ENCODE measurements around the gene GLB1L2.
"Not testable (repeated sequence)": the region's sequence is repeated elsewhere in the genome, so short reads cannot be mapped to it uniquely, and the experiment has no call there.

GLB1L2 gene

GRCh38 chr11:134331354-134332188, at the start of gene GLB1L2:
Gene GLB1L2, plus strand, starts transcription at chr11:134331988. Its CDS starts 74 bp downstream, at chr11:134332062.
- DNase-seq (ENCODE audit: low read depth in 2 of 2), result peak; percentile 51 to 75

GRCh38 chr11:134282121-134283045, 49.4 kb upstream of the GLB1L2 start:
- no peak for DNase-seq (ENCODE audit: low read depth in 2 of 2)

DNA sequence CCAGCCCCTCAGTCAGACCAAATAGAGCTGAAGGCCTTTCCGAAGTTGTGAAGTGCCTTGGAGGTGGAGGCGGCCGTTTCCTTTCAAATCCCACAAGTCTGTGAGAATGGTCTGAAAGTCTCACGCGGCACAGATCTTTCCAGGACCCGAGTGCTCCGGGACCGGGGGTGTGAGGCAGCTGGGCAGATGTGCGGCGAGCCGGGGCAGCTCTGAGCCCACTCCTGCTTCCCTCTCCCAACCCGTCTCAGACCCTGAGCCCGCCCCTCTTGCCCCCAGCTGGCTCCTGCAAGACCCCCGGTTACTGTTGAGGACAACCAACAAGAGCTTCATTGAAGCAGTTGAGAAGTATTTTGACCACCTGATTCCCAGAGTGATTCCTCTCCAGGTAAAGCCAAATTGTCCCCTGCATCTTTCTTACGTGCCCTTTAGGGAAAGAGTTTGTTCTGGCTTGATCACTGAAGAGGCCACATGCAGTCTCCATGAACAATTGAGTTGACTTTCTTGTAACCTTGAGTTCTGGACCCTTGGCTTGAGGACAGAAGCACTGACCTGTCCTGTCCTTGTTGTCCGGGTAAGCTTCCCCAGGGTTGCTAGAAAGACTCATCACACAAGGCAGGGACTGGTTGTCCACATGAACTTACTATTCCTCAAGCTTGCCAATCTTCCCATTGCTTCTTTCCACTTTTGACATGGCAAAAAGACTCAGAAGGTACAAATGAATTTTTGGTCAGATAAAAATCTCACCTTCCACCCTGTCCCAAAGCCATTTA, 48.1 kb upstream of the GLB1L2 start:
- no peak for DNase-seq (ENCODE audit: low read depth in 2 of 2)

DNA sequence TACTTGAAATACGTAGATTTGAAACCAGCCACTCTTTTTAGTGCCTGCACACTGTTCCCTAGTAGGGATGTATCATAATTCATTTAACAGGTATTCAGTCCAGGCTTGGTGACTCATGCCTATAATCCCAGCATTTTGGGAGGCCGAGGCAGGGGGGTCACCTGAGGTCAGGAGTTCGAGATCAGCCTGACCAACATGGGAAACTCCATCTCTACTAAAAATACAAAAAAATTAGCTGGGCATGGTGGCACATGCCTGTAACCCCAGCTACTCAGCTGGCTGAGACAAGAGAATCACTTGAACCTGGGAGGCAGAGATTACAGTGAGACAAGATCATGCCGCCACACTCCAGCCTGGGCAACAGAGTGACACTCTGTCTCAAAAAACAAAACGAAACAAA, 47.4 kb upstream of the GLB1L2 start:
- DNase-seq (ENCODE audit: low read depth in 2 of 2), result not testable (repeated sequence)

- no peak for DNase-seq (ENCODE audit: low read depth in 2 of 2)
Measured at GRCh38 chr11:134287561-134287960, 44.2 kb upstream of the GLB1L2 start.

GRCh38 chr11:134288486-134288885, 43.3 kb upstream of the GLB1L2 start:
- DNase-seq (ENCODE audit: low read depth in 2 of 2), result no peak

DNA sequence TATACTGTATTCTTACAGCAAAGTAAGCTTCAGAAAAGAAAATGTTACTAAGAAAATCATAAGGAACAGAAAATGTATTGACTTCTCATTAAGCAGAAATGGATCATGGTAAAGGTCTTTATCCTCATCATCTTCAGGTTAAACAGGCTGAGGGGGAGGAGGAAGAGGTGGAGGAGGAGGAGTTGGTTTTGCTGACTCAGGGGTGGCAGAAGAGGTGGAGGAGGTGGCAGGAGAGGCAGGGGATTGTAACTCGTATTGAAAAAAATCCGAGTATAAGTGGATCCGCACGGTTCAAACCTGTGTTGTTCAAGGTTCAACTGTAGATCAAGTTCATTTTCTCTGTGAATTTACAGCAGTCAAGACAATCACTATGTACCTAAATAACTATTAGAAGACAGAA, 42.6 kb upstream of the GLB1L2 start:
- no peak for DNase-seq (ENCODE audit: low read depth in 2 of 2)

DNA sequence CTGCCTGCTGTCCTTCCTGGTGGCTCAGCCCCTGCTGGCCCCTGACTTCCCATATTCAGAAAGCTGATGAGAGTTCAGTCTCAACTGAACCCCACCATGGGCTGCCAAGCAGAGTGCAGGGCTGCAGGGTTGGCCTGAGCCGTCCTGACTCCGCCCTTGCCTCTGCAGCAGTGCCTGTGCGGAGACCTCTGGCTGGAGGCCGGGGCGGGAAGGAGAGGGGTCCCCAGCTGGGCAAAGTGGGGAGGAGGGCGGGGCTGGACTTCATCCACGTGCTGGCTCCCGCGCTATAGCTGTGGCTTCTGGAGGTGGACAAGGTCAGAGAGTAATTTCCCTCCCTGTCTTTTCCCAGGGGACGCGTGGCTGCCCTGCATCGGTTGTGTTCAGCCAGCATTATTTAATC, 42.0 kb upstream of the GLB1L2 start:
- no peak for DNase-seq (ENCODE audit: low read depth in 2 of 2)

GRCh38 chr11:134290646-134291045, 41.1 kb upstream of the GLB1L2 start:
- DNase-seq (ENCODE audit: low read depth in 2 of 2), result no peak

DNA sequence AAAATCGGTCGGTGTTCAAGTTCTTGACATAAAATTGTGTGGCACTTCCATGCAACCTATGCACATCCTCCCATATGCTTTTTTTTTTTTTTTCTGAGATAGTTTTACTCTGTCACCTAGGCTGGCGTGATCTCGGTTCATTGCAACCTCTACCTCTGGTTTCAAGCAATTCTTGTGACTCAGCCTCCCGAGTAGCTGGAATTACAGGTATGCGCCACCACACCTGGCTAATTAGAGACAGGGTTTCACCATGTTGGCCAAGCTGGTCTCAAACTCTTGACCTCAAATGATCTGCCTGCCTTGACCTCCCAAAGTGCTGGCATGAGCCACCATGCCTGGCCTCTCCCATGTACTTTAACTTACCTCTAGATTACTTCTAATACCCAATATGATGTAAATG, 40.6 kb upstream of the GLB1L2 start:
- DNase-seq (ENCODE audit: low read depth in 2 of 2), result no peak

DNA sequence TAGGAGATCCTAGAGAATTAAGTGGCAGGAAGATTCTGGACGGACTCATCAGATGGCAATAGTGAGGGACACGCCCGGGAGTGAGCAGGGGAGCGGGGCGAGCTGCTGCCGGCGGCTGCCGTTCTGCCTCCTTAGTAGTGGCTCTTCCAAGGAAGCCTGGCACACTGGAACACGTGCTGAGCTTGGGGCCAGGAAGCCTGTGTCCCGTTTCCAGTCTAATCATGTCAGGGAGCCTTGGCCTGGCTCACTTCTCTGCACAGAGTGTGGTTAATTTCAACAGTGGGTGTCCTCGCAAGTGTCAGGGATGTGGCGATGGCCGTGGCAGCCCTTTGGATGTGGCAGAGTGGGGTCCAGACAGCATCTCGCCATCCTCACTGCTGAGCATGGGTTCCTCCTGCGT, 39.1 kb upstream of the GLB1L2 start:
- DNase-seq (ENCODE audit: low read depth in 2 of 2), result no peak

GRCh38 chr11:134293119-134294113, 38.4 kb upstream of the GLB1L2 start:
- no peak for DNase-seq (ENCODE audit: low read depth in 2 of 2)

GRCh38 chr11:134294664-134295063, 37.1 kb upstream of the GLB1L2 start:
- DNase-seq (ENCODE audit: low read depth in 2 of 2), result no peak

- no peak for DNase-seq (ENCODE audit: low read depth in 2 of 2)
Measured at GRCh38 chr11:134312223-134312622, 19.6 kb upstream of the GLB1L2 start.

DNA sequence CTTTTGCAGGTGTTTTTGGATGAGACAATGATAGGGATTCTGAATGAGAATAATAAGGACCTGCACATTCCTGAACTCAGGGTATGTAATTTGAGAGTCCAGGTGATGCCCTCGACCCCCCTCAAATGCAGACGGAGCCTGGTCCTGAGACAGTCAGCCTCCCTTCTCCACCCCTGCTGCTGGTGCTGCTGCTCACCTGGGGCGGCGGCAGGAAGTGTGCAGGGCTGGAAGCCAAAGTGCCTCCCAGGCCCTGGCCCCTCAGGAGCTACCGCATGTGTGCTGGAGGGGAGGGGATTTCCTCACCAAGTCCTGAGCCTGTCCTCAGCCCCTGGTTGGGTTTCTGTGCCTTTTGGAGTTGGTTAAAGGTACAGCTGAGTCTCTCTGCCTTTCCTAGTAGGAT, 19.0 kb upstream of the GLB1L2 start:
- DNase-seq (ENCODE audit: low read depth in 2 of 2), result no peak

DNA sequence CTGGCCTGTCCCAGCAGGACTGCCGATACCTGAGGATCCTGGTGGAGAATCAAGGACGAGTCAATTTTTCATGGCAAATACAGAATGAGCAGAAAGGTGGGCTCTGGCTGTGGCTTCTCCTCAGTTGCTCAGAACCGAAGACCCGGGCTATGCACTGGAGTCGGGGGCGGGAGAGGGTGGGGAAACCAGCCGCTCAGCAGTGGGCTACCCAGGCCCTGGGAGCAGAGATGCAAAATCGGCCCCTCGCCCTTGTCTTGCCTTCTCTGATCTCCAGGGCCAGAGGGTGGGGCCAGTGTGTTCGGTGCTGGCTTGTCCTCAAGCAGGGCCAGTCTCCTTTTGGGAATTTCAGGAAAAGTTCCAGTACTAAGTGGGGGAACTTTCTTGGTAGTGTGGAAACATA, 18.4 kb upstream of the GLB1L2 start:
- no peak for DNase-seq (ENCODE audit: low read depth in 2 of 2)

- DNase-seq (ENCODE audit: low read depth in 2 of 2), result no peak
Measured at GRCh38 chr11:134313821-134314607, 17.8 kb upstream of the GLB1L2 start.

DNA sequence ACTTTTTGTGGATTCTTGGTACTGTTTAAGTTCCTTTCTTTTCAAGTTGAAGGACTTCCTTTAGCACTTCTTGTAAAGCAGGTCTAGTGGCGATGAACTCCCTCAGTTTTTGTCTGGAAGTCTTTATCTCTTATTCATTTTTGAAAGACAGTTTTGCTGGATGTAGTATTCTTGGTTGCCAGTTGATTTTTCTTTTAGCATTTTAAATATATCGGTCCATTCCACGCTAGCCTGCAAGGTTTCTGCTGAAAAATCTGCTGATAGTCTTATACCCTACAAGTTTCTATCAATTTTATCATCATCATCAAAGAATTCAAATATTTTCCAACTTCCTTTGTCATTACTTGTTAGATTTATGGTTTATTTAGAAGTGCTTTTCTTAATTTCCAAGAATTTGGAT, 14.7 kb upstream of the GLB1L2 start:
- no peak for DNase-seq (ENCODE audit: low read depth in 2 of 2)

DNA sequence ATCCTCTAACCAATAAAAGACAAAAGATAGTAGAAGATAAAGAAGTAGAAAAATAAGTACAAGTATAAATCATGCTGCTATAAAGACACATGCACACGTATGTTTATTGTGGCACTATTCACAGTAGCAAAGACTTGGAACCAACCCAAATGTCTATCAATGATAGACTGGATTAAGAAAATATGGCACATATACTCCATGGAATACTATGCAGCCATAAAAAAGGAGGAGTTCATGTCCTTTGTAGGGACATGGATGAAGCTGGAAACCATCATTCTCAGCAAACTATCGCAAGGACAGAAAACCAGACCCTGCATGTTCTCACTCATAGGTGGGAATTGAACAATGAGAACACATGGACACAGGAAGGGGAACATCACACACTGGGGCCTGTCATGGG, 10.4 kb upstream of the GLB1L2 start:
- not testable (repeated sequence) for DNase-seq (ENCODE audit: low read depth in 2 of 2)

- DNase-seq (ENCODE audit: low read depth in 2 of 2), result no peak
Measured at GRCh38 chr11:134322553-134322952, 9.2 kb upstream of the GLB1L2 start.
